Bronchial epithelial cell (primary cell): ENCODE data around the gene ETFA. TPM values are rescaled to one million over a fixed set of nuclear protein-coding genes. Genes with fewer than 3 reads are reported as not detected.
"Not testable (repeated sequence)": the region's sequence is repeated elsewhere in the genome, so short reads cannot be mapped to it uniquely, and the experiment has no call there.

Experiments
- DNase-seq: peaks from one replicate; pipeline ENCODE4 v3.0.0-alpha.2; 2010; ENCODE audit warnings: low read depth
- FAIRE-seq: peaks from 2 replicates; lab custom pipeline; 2011; peaks lifted over from hg19 to GRCh38; lab: Jason Lieb, UNC
- H3K27me3 ChIP-seq: 2 replicates; pipeline ENCODE4 v1.5.1; 2011; ENCODE audit warnings: low read length; ENCODE audit not compliant: control insufficient read depth, insufficient read depth
- H3K36me3 ChIP-seq: 2 replicates; pipeline ENCODE4 v1.5.1; 2011; ENCODE audit warnings: low read length; ENCODE audit not compliant: control insufficient read depth, insufficient read depth
- H3K4me3 ChIP-seq: 2 replicates; pipeline ENCODE4 v1.5.1; 2011; ENCODE audit warnings: mild to moderate bottlenecking, low read depth, low read length, control low read depth
- CTCF ChIP-seq: IDR thresholded peaks from 2 replicates; pipeline ENCODE4 v1.5.1; 2011; ENCODE audit warnings: mild to moderate bottlenecking, moderate library complexity, low read length, control low read depth, inconsistent platforms; ENCODE audit not compliant: insufficient read depth, severe bottlenecking
- total RNA-seq: library from RNA; depleted of rRNA; stranded (reverse); fragments of >200 nt; gene quantifications from 2 replicates; pipeline ENCODE4 v1.2.1, GENCODE V29; 2014

Gene ETFA
- total RNA-seq, 1 donor from 2014 or later = 223 TPM

- no peaks in the 10 kb centered on the region for H3K36me3 ChIP-seq
- no peak for FAIRE-seq
- TF ChIP-seq CTCF = no peak
- no peak overlapping the region for H3K4me3 ChIP-seq
- peaks cover 1% of the 10 kb centered on the region for H3K27me3 ChIP-seq
- no peak for DNase-seq
Measured at GRCh38 chr15:76325704-76326103, 14.4 kb upstream of the ETFA start.

GRCh38 chr15:76324066-76324465, 12.8 kb upstream of the ETFA start:
- FAIRE-seq = no peak
- TF ChIP-seq CTCF = no peak
- Histone ChIP-seq H3K36me3 (no peaks in the 10 kb centered on the region), H3K4me3 (no peak overlapping the region), H3K27me3 (peaks cover 1% of the 10 kb centered on the region)
- no peak for DNase-seq

GRCh38 chr15:76321602-76322001, 10.3 kb upstream of the ETFA start:
- H3K36me3 ChIP-seq = no peaks in the 10 kb centered on the region
- no peak for TF ChIP-seq CTCF
- no peak overlapping the region for H3K4me3 ChIP-seq
- FAIRE-seq (no peak), DNase-seq (no peak)
- H3K27me3 ChIP-seq = peaks cover 1% of the 10 kb centered on the region

- Histone ChIP-seq H3K36me3 (no peaks in the 10 kb centered on the region), H3K27me3 (peaks cover 1% of the 10 kb centered on the region), H3K4me3 (no peak overlapping the region)
- no peak for TF ChIP-seq CTCF
- DNase-seq (no peak), FAIRE-seq (no peak)
Measured at GRCh38 chr15:76321171-76321570, 9.9 kb upstream of the ETFA start.

- FAIRE-seq (no peak), DNase-seq (no peak)
- Histone ChIP-seq H3K4me3 (no peak overlapping the region), H3K36me3 (no peaks in the 10 kb centered on the region), H3K27me3 (peaks cover 1% of the 10 kb centered on the region)
- TF ChIP-seq CTCF = no peak
Measured at GRCh38 chr15:76320012-76320411, 8.7 kb upstream of the ETFA start.

GRCh38 chr15:76313731-76314130, 2.5 kb upstream of the ETFA start:
- TF ChIP-seq CTCF = no peak
- H3K36me3 ChIP-seq = no peaks in the 10 kb centered on the region
- no peaks in the 10 kb centered on the region for H3K27me3 ChIP-seq
- DNase-seq (peak; percentile 49), FAIRE-seq (no peak)
- no peak overlapping the region for H3K4me3 ChIP-seq

GRCh38 chr15:76313175-76313567, 1.9 kb upstream of the ETFA start:
- FAIRE-seq, H3K4me3 ChIP-seq, DNase-seq, H3K27me3 ChIP-seq, H3K36me3 ChIP-seq: not testable (repeated sequence)
